Measurements from ENCODE around the gene NPAS3. TPM values are rescaled to one million over a fixed set of nuclear protein-coding genes. Genes with fewer than 3 reads are reported as not detected.

NPAS3 gene
- total RNA-seq, 1 experiment from 2014 or later, result 15.6 TPM

GRCh38 chr14:33461036-33461435 lies 522.4 kb downstream of the NPAS3 start:
- no peaks in the 10 kb centered on the region for H3K9me3 ChIP-seq (ENCODE audit: low read depth, low read length, poor library complexity, severe bottlenecking)
- BruUV-seq (replicated peaks), result no TSS peak
- no peak overlapping the region for H3K4me3 ChIP-seq (ENCODE audit: low read depth, low read length, poor library complexity, severe bottlenecking)
- H3K27me3 ChIP-seq (replicated peaks; ENCODE audit: insufficient read depth, low read depth, low read length, poor library complexity), result no peaks in the 10 kb centered on the region
- H3K4me1 ChIP-seq (ENCODE audit: insufficient read depth, low read length, poor library complexity, severe bottlenecking), result peaks cover 30% of the 10 kb centered on the region
- intact Hi-C loops (cut with micrococcal nuclease; ENCODE audit: unreplicated experiment), result no loop called here
- ChIA-PET POLR2A (ENCODE audit: low non-redundant PET) (no interaction called here), CTCF (no interaction called here)
- DNase-seq (ENCODE audit: low spot score), result no peak
- TF ChIP-seq CTCF (conservative IDR thresholded peaks at IDR 0.05; ENCODE audit: low read depth, low read length) (no peak), EZH2 (IDR thresholded peaks at IDR 0.05; ENCODE audit: borderline replicate concordance, low read depth, low read length, poor library complexity, severe bottlenecking) (no peak)
- no peak overlapping the region for H3K27ac ChIP-seq (ENCODE audit: low read depth, low read length, poor library complexity, severe bottlenecking)
- no peaks in the 10 kb centered on the region for H3K36me3 ChIP-seq (ENCODE audit: insufficient read depth, low read length, poor library complexity, severe bottlenecking)

- TF ChIP-seq CTCF (conservative IDR thresholded peaks at IDR 0.05; ENCODE audit: low read depth, low read length) (no peak), EZH2 (IDR thresholded peaks at IDR 0.05; ENCODE audit: borderline replicate concordance, low read depth, low read length, poor library complexity, severe bottlenecking) (no peak)
- intact Hi-C loops (cut with micrococcal nuclease; ENCODE audit: unreplicated experiment), result no loop called here
Observed at GRCh38 chr14:33463731-33464130, 525.1 kb downstream of the NPAS3 start.

GRCh38 chr14:33464254-33464962 lies 525.7 kb downstream of the NPAS3 start:
- CTCF ChIA-PET, result no interaction called here
- no peak for TF ChIP-seq EZH2 (IDR thresholded peaks at IDR 0.05; ENCODE audit: borderline replicate concordance, low read depth, low read length, poor library complexity, severe bottlenecking)
- TF ChIP-seq CTCF (conservative IDR thresholded peaks at IDR 0.05; ENCODE audit: low read depth, low read length), result no peak
- H3K4me3 ChIP-seq (ENCODE audit: low read depth, low read length, poor library complexity, severe bottlenecking), result no peak overlapping the region
- no peaks in the 10 kb centered on the region for H3K36me3 ChIP-seq (ENCODE audit: insufficient read depth, low read length, poor library complexity, severe bottlenecking)
- H3K4me1 ChIP-seq (ENCODE audit: insufficient read depth, low read length, poor library complexity, severe bottlenecking), result peaks cover 35% of the 10 kb centered on the region
- no TSS peak for BruUV-seq (replicated peaks)
- intact Hi-C loops (cut with micrococcal nuclease; ENCODE audit: unreplicated experiment), result no loop called here
- no peaks in the 10 kb centered on the region for H3K27me3 ChIP-seq (replicated peaks; ENCODE audit: insufficient read depth, low read depth, low read length, poor library complexity)
- DNase-seq (ENCODE audit: low spot score), result no peak
- H3K27ac ChIP-seq (ENCODE audit: low read depth, low read length, poor library complexity, severe bottlenecking), result no peak overlapping the region
- POLR2A ChIA-PET (ENCODE audit: low non-redundant PET), result no interaction called here
- no peaks in the 10 kb centered on the region for H3K9me3 ChIP-seq (ENCODE audit: low read depth, low read length, poor library complexity, severe bottlenecking)

More at GRCh38 chr14:33463731-33464130, 525.1 kb downstream of the NPAS3 start:
- Histone ChIP-seq H3K9me3 (ENCODE audit: low read depth, low read length, poor library complexity, severe bottlenecking) (no peaks in the 10 kb centered on the region), H3K4me1 (ENCODE audit: insufficient read depth, low read length, poor library complexity, severe bottlenecking) (peaks cover 35% of the 10 kb centered on the region), H3K27me3 (replicated peaks; ENCODE audit: insufficient read depth, low read depth, low read length, poor library complexity) (no peaks in the 10 kb centered on the region), H3K4me3 (ENCODE audit: low read depth, low read length, poor library complexity, severe bottlenecking) (no peak overlapping the region), H3K36me3 (ENCODE audit: insufficient read depth, low read length, poor library complexity, severe bottlenecking) (no peaks in the 10 kb centered on the region), H3K27ac (ENCODE audit: low read depth, low read length, poor library complexity, severe bottlenecking) (no peak overlapping the region)
- no TSS peak for BruUV-seq (replicated peaks)
- DNase-seq (ENCODE audit: low spot score), result no peak
- CTCF ChIA-PET, result no interaction called here
- POLR2A ChIA-PET (ENCODE audit: low non-redundant PET), result no interaction called here
